IPS DF 6.9 (cell line): Measurements from ENCODE around the gene NALCN.

Experiments
- DNase-seq: peaks from one replicate; pipeline ENCODE4 v3.0.0-alpha.2; 2013; ENCODE audit warnings: low read depth, low spot score
- H3K27ac ChIP-seq: one replicate; pipeline ENCODE4 v1.5.1; 2013; ENCODE audit warnings: low read length, control low read depth
- H3K27me3 ChIP-seq: 2 replicates; pipeline ENCODE4 v1.6.1; 2013; ENCODE audit warnings: mild to moderate bottlenecking, low read length; ENCODE audit not compliant: control insufficient read depth, insufficient read depth
- H3K36me3 ChIP-seq: 2 replicates; pipeline ENCODE4 v1.6.1; 2013; ENCODE audit warnings: low read length; ENCODE audit not compliant: control insufficient read depth, insufficient read depth
- H3K4me1 ChIP-seq: 2 replicates; pipeline ENCODE4 v1.6.1; 2013; ENCODE audit warnings: low read length; ENCODE audit not compliant: control insufficient read depth, insufficient read depth
- H3K4me3 ChIP-seq: 2 replicates; pipeline ENCODE4 v1.5.1; 2013; ENCODE audit warnings: mild to moderate bottlenecking, low read length
- H3K9me3 ChIP-seq: 2 replicates; pipeline ENCODE4 v1.6.1; 2013; ENCODE audit warnings: low read length, inconsistent platforms; ENCODE audit not compliant: control insufficient read depth, insufficient read depth
- WGBS: extraction: QIAGEN DNeasy Blood & Tissue Kit; methylation state at CpG from one replicate; pipeline ENCODE4 v1.1.7; 2013; ENCODE audit warnings: mixed read lengths, missing lambda C conversion rate; ENCODE audit not compliant: insufficient read length, insufficient coverage; 5-methylcytosine and 5-hydroxymethylcytosine counted together

NALCN gene

DNA sequence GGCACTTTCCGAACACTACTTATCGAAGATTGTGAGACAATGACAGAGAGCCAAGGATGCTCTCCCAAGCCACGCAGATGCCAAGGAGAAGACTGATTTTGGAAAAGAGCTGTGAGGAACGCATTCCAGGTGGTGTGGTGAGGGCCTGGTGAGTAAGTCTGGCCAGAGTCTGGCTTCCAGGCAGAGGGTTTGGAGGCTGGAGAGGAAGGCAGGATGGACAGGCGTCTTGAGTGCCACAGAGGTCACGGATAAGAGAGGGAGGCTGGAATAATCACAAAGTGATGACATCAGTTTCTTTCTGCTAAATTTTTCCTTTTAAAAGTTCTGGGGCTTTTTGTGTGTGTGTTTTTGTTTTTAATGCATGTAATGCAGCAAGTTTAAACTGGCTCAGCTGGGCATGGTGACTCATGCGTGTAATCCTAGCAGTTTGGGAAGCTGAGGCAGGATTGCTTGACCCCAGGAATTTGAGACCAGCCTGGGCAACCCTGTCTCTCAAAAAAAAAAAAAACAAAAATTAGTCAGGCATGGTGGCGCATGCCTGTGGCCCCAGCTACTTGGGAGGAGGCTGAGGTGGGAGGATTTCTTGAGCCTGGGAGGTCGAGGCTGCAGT lies 235.1 kb downstream of the NALCN start:
- Histone ChIP-seq H3K9me3 (no peaks in the 10 kb centered on the region), H3K27ac (no peak overlapping the region), H3K4me3 (no peak overlapping the region), H3K27me3 (no peaks in the 10 kb centered on the region), H3K36me3 (no peaks in the 10 kb centered on the region), H3K4me1 (no peaks in the 10 kb centered on the region)
- no CpG with 5 or more reads among the region's 9 CpGs for WGBS
- DNase-seq, result no peak

DNA sequence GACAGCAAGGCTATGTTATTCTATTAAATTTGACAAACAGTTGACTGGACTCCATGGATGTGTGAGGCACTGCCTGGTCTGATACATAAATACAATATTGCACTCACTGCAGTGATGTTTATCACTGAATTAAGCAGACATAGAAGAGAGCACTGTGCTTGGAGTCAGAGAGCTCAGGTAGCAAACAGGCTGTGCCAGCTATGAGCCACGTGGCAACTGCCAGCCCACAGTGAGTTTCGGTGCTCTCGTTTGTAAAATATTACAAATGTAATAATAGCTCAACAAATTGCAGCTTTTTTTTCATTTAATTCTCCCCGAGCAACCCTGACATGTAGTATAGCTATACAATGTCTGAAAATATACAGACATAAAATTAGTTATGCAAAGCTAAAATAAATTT lies 237.3 kb downstream of the NALCN start:
- Histone ChIP-seq H3K9me3 (no peaks in the 10 kb centered on the region), H3K4me1 (no peaks in the 10 kb centered on the region), H3K36me3 (no peaks in the 10 kb centered on the region), H3K27me3 (no peaks in the 10 kb centered on the region), H3K4me3 (no peak overlapping the region), H3K27ac (no peak overlapping the region)
- DNase-seq, result no peak
- no CpG with 5 or more reads among the region's 4 CpGs for WGBS

GRCh38 chr13:101178406-101178805 lies 237.9 kb downstream of the NALCN start:
- Histone ChIP-seq H3K9me3 (no peaks in the 10 kb centered on the region), H3K27ac (no peak overlapping the region)

DNA sequence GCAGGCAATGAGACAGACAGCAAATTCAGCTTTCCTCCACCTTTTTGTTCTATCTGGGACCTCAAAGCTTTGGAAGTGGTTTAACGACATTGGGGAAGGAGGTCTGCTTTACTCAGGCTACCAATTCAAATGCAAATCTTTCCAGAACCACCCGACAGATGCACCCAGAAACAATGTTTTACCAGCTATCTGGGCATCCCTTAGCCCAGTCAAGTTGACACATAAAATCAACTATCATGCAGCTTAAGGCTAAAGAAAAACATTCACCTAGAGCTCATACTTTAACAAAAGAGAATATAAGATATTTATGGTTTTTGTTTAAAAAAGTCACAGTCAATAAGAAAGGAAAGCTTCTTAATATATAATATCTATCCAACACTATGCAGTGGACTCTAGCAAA lies 246.0 kb downstream of the NALCN start:
- DNase-seq, result no peak
- no peaks in the 10 kb centered on the region for H3K9me3 ChIP-seq
- H3K4me1 ChIP-seq, result no peaks in the 10 kb centered on the region
- H3K4me3 ChIP-seq, result no peak overlapping the region
- H3K27ac ChIP-seq, result no peak overlapping the region
- no CpG with 5 or more reads among the region's 2 CpGs for WGBS
- H3K27me3 ChIP-seq, result no peaks in the 10 kb centered on the region
- no peaks in the 10 kb centered on the region for H3K36me3 ChIP-seq

More at GRCh38 chr13:101178406-101178805, 237.9 kb downstream of the NALCN start:
- no CpG with 5 or more reads among the region's 4 CpGs for WGBS
- H3K4me3 ChIP-seq, result no peak overlapping the region
- no peak for DNase-seq
- H3K36me3 ChIP-seq, result no peaks in the 10 kb centered on the region
- no peaks in the 10 kb centered on the region for H3K27me3 ChIP-seq
- no peaks in the 10 kb centered on the region for H3K4me1 ChIP-seq

- no peak overlapping the region for H3K27ac ChIP-seq
- no peaks in the 10 kb centered on the region for H3K4me1 ChIP-seq
- no peaks in the 10 kb centered on the region for H3K9me3 ChIP-seq
- no CpG with 5 or more reads among the region's 1 CpG for WGBS
- no peak for DNase-seq
- H3K27me3 ChIP-seq, result no peaks in the 10 kb centered on the region
- no peak overlapping the region for H3K4me3 ChIP-seq
- H3K36me3 ChIP-seq, result no peaks in the 10 kb centered on the region
Observed at GRCh38 chr13:101157261-101157660, 259.0 kb downstream of the NALCN start.

DNA sequence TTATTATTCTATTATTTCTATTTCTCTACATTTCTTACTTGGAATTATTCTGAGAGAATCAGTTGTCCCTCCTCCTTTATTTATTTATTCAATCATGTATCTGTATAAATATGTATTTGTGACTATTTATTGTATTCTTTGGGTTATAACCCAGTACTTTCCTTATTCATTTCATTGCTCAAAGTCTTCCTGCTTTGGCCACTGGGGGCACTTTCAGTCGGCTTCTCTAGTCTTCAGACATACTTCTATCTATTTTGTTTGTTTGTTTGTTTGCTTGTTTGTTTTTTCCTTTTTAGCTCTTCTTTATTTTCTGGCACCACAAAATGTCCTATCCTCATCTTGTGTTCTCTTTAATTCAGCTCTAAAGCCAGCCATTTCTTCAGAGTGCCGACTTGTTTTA lies 260.4 kb downstream of the NALCN start:
- H3K36me3 ChIP-seq, result no peaks in the 10 kb centered on the region
- no peaks in the 10 kb centered on the region for H3K9me3 ChIP-seq
- H3K27ac ChIP-seq, result no peak overlapping the region
- H3K4me1 ChIP-seq, result no peaks in the 10 kb centered on the region
- no peak for DNase-seq
- H3K27me3 ChIP-seq, result no peaks in the 10 kb centered on the region
- no peak overlapping the region for H3K4me3 ChIP-seq
- WGBS, result no CpG with 5 or more reads among the region's 2 CpGs

DNA sequence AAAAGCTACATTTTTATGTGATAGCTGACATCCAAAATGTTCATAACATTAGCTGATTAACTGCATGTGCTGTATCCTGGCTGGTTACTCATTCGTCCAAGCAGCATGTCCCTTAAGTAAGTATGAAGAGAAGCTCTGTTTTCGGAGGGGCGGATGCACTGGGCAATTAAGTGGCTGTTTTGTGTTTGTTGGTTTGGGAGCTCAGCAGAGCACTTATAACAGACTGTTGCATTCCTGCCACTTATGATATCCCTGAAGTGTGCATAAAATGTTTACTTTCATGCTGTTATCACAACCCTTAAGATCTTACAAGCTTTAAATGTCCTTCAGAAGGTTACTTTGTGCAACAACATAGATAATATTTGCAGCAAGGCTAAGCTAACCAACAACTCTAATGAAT lies 264.1 kb downstream of the NALCN start:
- H3K27ac ChIP-seq, result no peak overlapping the region
- H3K4me1 ChIP-seq, result no peaks in the 10 kb centered on the region
- no peaks in the 10 kb centered on the region for H3K9me3 ChIP-seq
- H3K4me3 ChIP-seq, result no peak overlapping the region
- H3K27me3 ChIP-seq, result no peaks in the 10 kb centered on the region
- no peaks in the 10 kb centered on the region for H3K36me3 ChIP-seq
- no peak for DNase-seq
- WGBS, result no CpG with 5 or more reads among the region's 3 CpGs

GRCh38 chr13:101150998-101151397 lies 265.3 kb downstream of the NALCN start:
- DNase-seq, result no peak
- Histone ChIP-seq H3K4me1 (no peaks in the 10 kb centered on the region), H3K27me3 (no peaks in the 10 kb centered on the region), H3K9me3 (no peaks in the 10 kb centered on the region), H3K27ac (no peak overlapping the region), H3K36me3 (no peaks in the 10 kb centered on the region), H3K4me3 (no peak overlapping the region)
- WGBS, result no CpG with 5 or more reads among the region's 7 CpGs

GRCh38 chr13:101149735-101150384 lies 266.4 kb downstream of the NALCN start:
- Histone ChIP-seq H3K9me3 (no peaks in the 10 kb centered on the region), H3K27me3 (no peaks in the 10 kb centered on the region), H3K36me3 (no peaks in the 10 kb centered on the region), H3K4me3 (no peak overlapping the region), H3K27ac (no peak overlapping the region), H3K4me1 (no peaks in the 10 kb centered on the region)
- DNase-seq, result peak; percentile 37
- WGBS, result no CpG with 5 or more reads among the region's 9 CpGs

- Histone ChIP-seq H3K4me3 (no peak overlapping the region), H3K27ac (no peak overlapping the region), H3K4me1 (no peaks in the 10 kb centered on the region), H3K9me3 (no peaks in the 10 kb centered on the region), H3K36me3 (no peaks in the 10 kb centered on the region), H3K27me3 (no peaks in the 10 kb centered on the region)
- DNase-seq, result no peak
- no CpG with 5 or more reads among the region's 7 CpGs for WGBS
Observed at GRCh38 chr13:101146101-101146898, 270.0 kb downstream of the NALCN start.
